Uterus (tissue), 4 donors: Measurements from ENCODE around the gene USB1. TPM values are rescaled to one million over a fixed set of nuclear protein-coding genes. Genes with fewer than 3 reads are reported as not detected.

ENCODE experiments used
- DNase-seq, 2 donors: peaks; one replicate each; pipeline ENCODE4 v3.0.0-alpha.2; 2019 to 2020
- H3K27ac ChIP-seq, 2 donors: fragments of 200-600 bp; sonication (generic); 1 replicate in 1 of 2; 2 replicates in 1 of 2; pipeline ENCODE4 v1.5.1; 2016 to 2018
- H3K27me3 ChIP-seq, 2 donors: fragments of 200-600 bp; sonication (generic); one replicate each; pipeline ENCODE4 v1.5.1; 2018 to 2019; ENCODE audit warnings: control low read depth in 1 of 2
- H3K36me3 ChIP-seq, 2 donors: fragments of 200-600 bp; sonication (generic); one replicate each; pipeline ENCODE4 v1.5.1; 2019; ENCODE audit warnings: control low read depth in 1 of 2
- H3K4me1 ChIP-seq, 2 donors: fragments of 200-600 bp; sonication (generic); one replicate each; pipeline ENCODE4 v1.5.1; 2018 to 2019; ENCODE audit warnings: control low read depth in 1 of 2
- H3K4me3 ChIP-seq, 2 donors: fragments of 200-600 bp; sonication (generic); 1 replicate in 1 of 2; 2 replicates in 1 of 2; pipeline ENCODE4 v1.5.1; 2018 to 2019; ENCODE audit warnings: mild to moderate bottlenecking in 1 of 2
- H3K9me3 ChIP-seq, 2 donors: fragments of 200-600 bp; sonication (generic); one replicate each; pipeline ENCODE4 v1.5.1; 2019; ENCODE audit warnings: control low read depth in 1 of 2
- CTCF ChIP-seq, 4 experiments: fragments of 200-600 bp in 2 of 4; fragments of 450-650 bp in 2 of 4; sonication (generic) in 2 of 4; IDR thresholded peaks; one replicate each; pipeline ENCODE4 v1.5.1; 2016 to 2019; ENCODE audit warnings: antibody characterized with exemption in 4 of 4, mild to moderate bottlenecking in 2 of 4, moderate library complexity in 1 of 4
- POLR2A ChIP-seq, 2 donors: fragments of 450-650 bp; IDR thresholded peaks; one replicate each; pipeline ENCODE4 v1.6.1; 2016; ENCODE audit warnings: antibody characterized with exemption in 2 of 2, mild to moderate bottlenecking in 1 of 2, moderate library complexity in 1 of 2
- intact Hi-C: fragments of 100-400 bp; cut with DNase I; formaldehyde crosslinking; loops from one replicate; pipeline ENCODE4 v1.15.1; 2023; ENCODE audit warnings: low total_unique reads
- total RNA-seq, 4 donors: library from RNA; depleted of rRNA in 3 of 4; stranded (reverse); fragments of >200 nt in 3 of 4; gene quantifications; one replicate each; pipeline versions ENCODE4 v1.1.0 to v1.2.4, GENCODE V29; 2014 to 2023
- donor health status: DM: yes; HTN: yes; CAD: no.

USB1 gene
- total RNA-seq, 4 donors from 2014 or later, result 2.0 to 34.9 (median 14.9) TPM

GRCh38 chr16:57962756-57963155 lies 38.5 kb upstream of the USB1 start:
- intact Hi-C loops, result no loop called here
- Histone ChIP-seq H3K4me1 (no peaks in the 10 kb centered on the region), H3K9me3 (no peaks in the 10 kb centered on the region), H3K27me3 (no peaks in the 10 kb centered on the region), H3K27ac (no peak overlapping the region), H3K36me3 (no peaks in the 10 kb centered on the region), H3K4me3 (no peak overlapping the region)
- TF ChIP-seq CTCF (IDR thresholded peaks at IDR 0.05) (no peak), POLR2A (IDR thresholded peaks at IDR 0.05) (no peak)
- DNase-seq, result no peak

- Histone ChIP-seq H3K27me3 (no peaks in the 10 kb centered on the region), H3K27ac (no peak overlapping the region)
- intact Hi-C loops, result no loop called here
Measured at GRCh38 chr16:57964157-57964700, 37.0 kb upstream of the USB1 start.

GRCh38 chr16:57966204-57966771 lies 34.9 kb upstream of the USB1 start:
- no peak for DNase-seq
- no peaks in the 10 kb centered on the region for H3K4me1 ChIP-seq
- no peak overlapping the region for H3K4me3 ChIP-seq
- no peaks in the 10 kb centered on the region for H3K9me3 ChIP-seq
- H3K27me3 ChIP-seq, result no peaks in the 10 kb centered on the region
- intact Hi-C loops, result no loop called here
- H3K27ac ChIP-seq, result no peak overlapping the region
- H3K36me3 ChIP-seq, result no peaks in the 10 kb centered on the region
- TF ChIP-seq CTCF (IDR thresholded peaks at IDR 0.05) (no peak), POLR2A (IDR thresholded peaks at IDR 0.05) (no peak)

More at GRCh38 chr16:57964157-57964700, 37.0 kb upstream of the USB1 start:
- TF ChIP-seq CTCF (IDR thresholded peaks at IDR 0.05) (no peak), POLR2A (IDR thresholded peaks at IDR 0.05) (no peak)
- no peaks in the 10 kb centered on the region for H3K36me3 ChIP-seq
- H3K4me3 ChIP-seq, result no peak overlapping the region
- no peaks in the 10 kb centered on the region for H3K9me3 ChIP-seq
- H3K4me1 ChIP-seq, result no peaks in the 10 kb centered on the region
- no peak for DNase-seq

- no peak for DNase-seq
- intact Hi-C loops, result no loop called here
- H3K27me3 ChIP-seq, result no peaks in the 10 kb centered on the region
- no peaks in the 10 kb centered on the region for H3K4me1 ChIP-seq
- H3K36me3 ChIP-seq, result no peaks in the 10 kb centered on the region
- H3K9me3 ChIP-seq, result no peaks in the 10 kb centered on the region
- H3K27ac ChIP-seq, result no peak overlapping the region
- TF ChIP-seq CTCF (IDR thresholded peaks at IDR 0.05), result no peak
- no peak overlapping the region for H3K4me3 ChIP-seq
Measured at GRCh38 chr16:57966986-57967385, 34.2 kb upstream of the USB1 start.

GRCh38 chr16:57967916-57968315 lies 33.3 kb upstream of the USB1 start:
- DNase-seq, result no peak
- no peak overlapping the region for H3K27ac ChIP-seq
- intact Hi-C loops, result no loop called here
- H3K36me3 ChIP-seq, result no peaks in the 10 kb centered on the region
- no peak overlapping the region for H3K4me3 ChIP-seq
- no peaks in the 10 kb centered on the region for H3K27me3 ChIP-seq
- TF ChIP-seq POLR2A (IDR thresholded peaks at IDR 0.05) (no peak), CTCF (IDR thresholded peaks at IDR 0.05) (no peak)
- H3K9me3 ChIP-seq, result no peaks in the 10 kb centered on the region
- H3K4me1 ChIP-seq, result no peaks in the 10 kb centered on the region
